ENCODE measurements around the gene PKMYT1.

GRCh38 chr16:2950353-2950724 is 29.9 kb downstream of the PKMYT1 start:
- TF ChIP-seq, protein P1, sequence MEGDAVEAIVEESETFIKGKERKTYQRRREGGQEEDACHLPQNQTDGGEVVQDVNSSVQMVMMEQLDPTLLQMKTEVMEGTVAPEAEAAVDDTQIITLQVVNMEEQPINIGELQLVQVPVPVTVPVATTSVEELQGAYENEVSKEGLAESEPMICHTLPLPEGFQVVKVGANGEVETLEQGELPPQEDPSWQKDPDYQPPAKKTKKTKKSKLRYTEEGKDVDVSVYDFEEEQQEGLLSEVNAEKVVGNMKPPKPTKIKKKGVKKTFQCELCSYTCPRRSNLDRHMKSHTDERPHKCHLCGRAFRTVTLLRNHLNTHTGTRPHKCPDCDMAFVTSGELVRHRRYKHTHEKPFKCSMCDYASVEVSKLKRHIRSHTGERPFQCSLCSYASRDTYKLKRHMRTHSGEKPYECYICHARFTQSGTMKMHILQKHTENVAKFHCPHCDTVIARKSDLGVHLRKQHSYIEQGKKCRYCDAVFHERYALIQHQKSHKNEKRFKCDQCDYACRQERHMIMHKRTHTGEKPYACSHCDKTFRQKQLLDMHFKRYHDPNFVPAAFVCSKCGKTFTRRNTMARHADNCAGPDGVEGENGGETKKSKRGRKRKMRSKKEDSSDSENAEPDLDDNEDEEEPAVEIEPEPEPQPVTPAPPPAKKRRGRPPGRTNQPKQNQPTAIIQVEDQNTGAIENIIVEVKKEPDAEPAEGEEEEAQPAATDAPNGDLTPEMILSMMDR (IDR thresholded peaks at IDR 0.05; ENCODE audit: poor library complexity), result no peak
- TF ChIP-seq EZH2phosphoT487 (IDR thresholded peaks at IDR 0.05; ENCODE audit: low read depth, severe bottlenecking, unreplicated experiment), result no peak

Data from hepatocyte (in vitro differentiated cells).